Skeletal muscle satellite cell (primary cell): Measurements from ENCODE around the gene BTG2.

Source experiments
- H3K27me3 ChIP-seq: 2 replicates; pipeline ENCODE4 v1.7.0; 2013; ENCODE audit warnings: low read length; ENCODE audit not compliant: control insufficient read depth, insufficient read depth
- H3K36me3 ChIP-seq: 2 replicates; pipeline ENCODE4 v1.7.0; 2013; ENCODE audit warnings: mild to moderate bottlenecking, control low read depth, low read length; ENCODE audit not compliant: insufficient read depth
- H3K4me1 ChIP-seq: 2 replicates; pipeline ENCODE4 v1.7.0; 2013; ENCODE audit warnings: low read length; ENCODE audit not compliant: control insufficient read depth, insufficient read depth
- H3K4me2 ChIP-seq: 2 replicates; pipeline ENCODE4 v1.7.0; 2013; ENCODE audit warnings: mild to moderate bottlenecking, low read length
- H3K4me3 ChIP-seq: 2 replicates; pipeline ENCODE4 v1.7.0; 2013; ENCODE audit warnings: low read length
- H3K9ac ChIP-seq: 2 replicates; pipeline ENCODE4 v1.7.0; 2013; ENCODE audit warnings: mild to moderate bottlenecking, low read depth, low read length, moderate library complexity
- H3K9me3 ChIP-seq: replicated peaks from 2 replicates; pipeline ENCODE4 v1.7.0; 2013; ENCODE audit warnings: mild to moderate bottlenecking, control low read depth, low read length

Gene BTG2

DNA sequence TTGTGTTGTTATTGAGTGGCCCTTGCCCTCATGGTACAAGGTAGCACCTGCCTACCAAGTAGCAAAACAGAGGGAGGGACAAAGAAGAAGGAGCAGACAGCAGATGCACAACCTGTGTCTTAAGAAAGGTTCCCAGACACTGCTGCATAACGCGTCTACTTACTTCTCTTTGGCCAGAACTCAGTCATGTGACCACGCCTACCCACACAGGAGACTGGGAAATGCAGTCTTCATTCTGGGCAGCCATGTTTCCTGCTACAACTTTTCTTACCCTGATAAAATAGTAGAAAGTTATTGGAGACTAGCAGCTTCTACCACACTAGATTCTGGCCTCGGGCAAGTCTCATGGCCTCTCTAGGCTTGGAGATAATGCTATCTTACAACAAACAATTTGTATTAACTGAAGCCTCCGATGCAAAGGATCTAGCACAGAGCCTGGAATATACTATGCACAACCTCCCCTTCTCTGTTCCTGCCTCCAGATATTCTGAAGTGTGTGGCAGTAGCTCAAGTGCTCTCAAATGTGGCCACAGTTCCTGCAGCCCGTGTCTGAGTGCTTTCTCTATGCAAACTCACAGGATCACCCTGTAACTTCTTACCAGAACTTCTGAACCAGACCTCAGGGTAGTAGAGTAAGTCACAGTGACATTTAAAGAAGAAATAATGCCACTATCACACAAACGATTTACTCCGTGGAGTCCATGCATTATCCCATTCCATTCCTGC lies 34.1 kb upstream of the BTG2 start:
- Histone ChIP-seq H3K4me2 (no peak overlapping the region), H3K9ac (no peak overlapping the region), H3K36me3 (no peaks in the 10 kb centered on the region)

DNA sequence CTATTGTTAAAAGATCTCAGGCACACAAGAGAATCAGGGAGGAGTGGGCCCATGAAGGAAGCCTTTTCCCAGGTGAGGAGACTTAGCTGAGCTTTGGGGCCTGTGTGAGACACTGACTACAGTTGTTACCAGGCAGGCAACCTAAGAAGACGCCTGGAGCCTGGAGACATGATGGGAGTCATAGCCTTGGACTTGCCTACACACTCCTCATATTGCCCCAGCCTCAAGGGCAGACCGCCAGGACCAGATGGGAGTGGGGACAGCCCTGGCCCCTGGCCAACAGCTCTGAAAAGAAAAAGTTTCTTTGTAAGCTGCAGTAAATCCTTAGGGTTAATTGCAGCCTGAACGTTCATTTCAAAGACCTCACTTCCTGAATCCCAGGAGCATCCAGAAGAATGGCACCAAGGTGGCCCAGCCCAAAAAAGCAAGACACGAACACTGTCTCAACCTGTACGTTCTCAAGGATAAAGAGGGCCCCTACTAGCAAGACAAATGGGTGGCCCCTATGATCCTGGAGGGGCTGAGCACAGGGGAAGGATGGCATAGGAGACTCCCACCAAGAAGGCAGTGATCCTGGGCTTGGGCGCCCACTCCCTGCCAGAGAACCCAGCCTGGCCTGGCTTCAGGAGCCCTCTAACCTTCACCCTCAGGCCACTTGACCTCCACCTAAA lies 33.2 kb upstream of the BTG2 start:
- Histone ChIP-seq H3K4me1 (peaks cover 32% of the 10 kb centered on the region), H3K9ac (no peak overlapping the region), H3K4me3 (no peak overlapping the region), H3K4me2 (no peak overlapping the region), H3K9me3 (no peaks in the 10 kb centered on the region), H3K27me3 (peaks cover 5% of the 10 kb centered on the region), H3K36me3 (no peaks in the 10 kb centered on the region)

More for the DNA sequence above, 34.1 kb upstream of the BTG2 start:
- Histone ChIP-seq H3K4me1 (peaks cover 32% of the 10 kb centered on the region), H3K4me3 (no peak overlapping the region), H3K27me3 (peaks cover 5% of the 10 kb centered on the region), H3K9me3 (no peaks in the 10 kb centered on the region)

DNA sequence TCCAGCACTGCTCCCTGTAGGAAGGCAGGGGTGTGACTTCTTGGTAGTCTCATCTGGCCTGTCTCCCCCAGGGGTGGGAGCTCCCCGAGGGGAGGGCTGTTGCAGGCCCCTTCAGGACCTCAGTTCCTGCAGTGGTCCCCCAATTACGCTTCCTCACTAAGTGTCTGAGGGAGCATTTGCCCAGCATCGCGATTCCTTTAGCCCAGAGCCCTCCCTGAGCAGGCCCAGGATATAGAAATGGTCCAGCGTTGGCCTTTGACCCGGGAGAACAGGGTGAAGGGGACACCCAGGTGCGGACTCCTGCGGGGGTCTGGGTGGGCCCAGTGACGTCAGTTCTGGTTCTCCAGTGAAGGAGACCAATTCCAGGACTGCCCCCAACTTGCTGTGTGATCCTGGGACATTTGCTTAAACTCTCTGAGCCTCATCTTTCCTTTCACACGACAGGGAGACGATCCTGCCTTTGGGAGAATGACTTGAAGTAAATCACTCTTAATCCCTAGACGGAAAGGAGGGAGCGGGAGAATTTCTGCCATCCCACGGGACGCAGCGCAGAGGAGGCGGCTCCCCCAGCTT lies 32.6 kb upstream of the BTG2 start:
- Histone ChIP-seq H3K9me3 (no peaks in the 10 kb centered on the region), H3K9ac (no peak overlapping the region), H3K4me2 (peak overlapping the region; percentile 60), H3K4me3 (no peak overlapping the region), H3K36me3 (no peaks in the 10 kb centered on the region), H3K27me3 (peaks cover 5% of the 10 kb centered on the region), H3K4me1 (peaks cover 30% of the 10 kb centered on the region)

- peaks cover 34% of the 10 kb centered on the region for H3K4me1 ChIP-seq
- H3K4me2 ChIP-seq, result peak overlapping the region; percentile 60
- H3K36me3 ChIP-seq, result no peaks in the 10 kb centered on the region
- H3K27me3 ChIP-seq, result peaks cover 5% of the 10 kb centered on the region
- H3K4me3 ChIP-seq, result peak overlapping the region; percentile 29
- H3K9ac ChIP-seq, result peak overlapping the region; percentile 49
- no peaks in the 10 kb centered on the region for H3K9me3 ChIP-seq
Measured at GRCh38 chr1:203273206-203273868, 32.0 kb upstream of the BTG2 start.

DNA sequence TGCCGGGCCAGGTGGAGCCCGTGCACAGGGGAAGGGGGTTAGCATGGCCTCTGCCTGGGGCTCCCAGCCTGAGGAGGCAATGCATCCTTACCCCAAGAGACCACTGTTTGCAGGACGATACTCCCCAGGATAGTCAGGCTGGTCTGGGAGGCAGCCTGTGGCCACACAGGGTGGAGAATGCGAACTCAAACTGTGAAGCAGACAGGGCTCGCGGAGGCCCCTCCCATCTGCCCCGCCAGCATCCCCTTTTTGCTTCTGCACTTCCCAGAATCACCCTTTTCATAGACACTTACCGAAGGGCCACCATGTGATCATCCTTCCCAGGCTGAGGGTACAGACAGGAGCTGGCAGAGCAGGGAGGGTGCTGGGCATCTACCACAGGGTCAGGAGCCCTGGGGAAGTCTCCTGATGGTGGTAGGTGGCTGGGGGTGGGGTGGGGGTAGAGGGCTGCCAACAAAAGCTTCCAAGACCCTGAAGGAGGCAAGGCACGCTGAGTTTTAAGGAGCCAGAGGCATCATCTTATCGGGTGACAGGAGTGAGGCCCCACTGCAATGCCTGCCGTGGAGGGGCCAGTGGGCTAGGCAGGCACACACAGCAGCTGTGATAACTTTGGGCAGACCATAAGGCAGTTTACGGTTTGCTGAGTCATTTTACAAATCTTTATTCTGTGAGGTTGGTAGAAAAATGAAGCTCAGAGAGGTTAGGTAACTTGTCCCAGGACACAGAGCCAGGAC lies 31.3 kb upstream of the BTG2 start:
- peak overlapping the region; percentile 60 for H3K4me2 ChIP-seq
- H3K9ac ChIP-seq, result peak overlapping the region; percentile 58
- no peaks in the 10 kb centered on the region for H3K9me3 ChIP-seq
- peaks cover 5% of the 10 kb centered on the region for H3K27me3 ChIP-seq
- peaks cover 41% of the 10 kb centered on the region for H3K4me1 ChIP-seq
- H3K4me3 ChIP-seq, result peak overlapping the region; percentile 29
- H3K36me3 ChIP-seq, result no peaks in the 10 kb centered on the region

GRCh38 chr1:203274603-203275381 lies 30.5 kb upstream of the BTG2 start:
- Histone ChIP-seq H3K4me3 (no peak overlapping the region), H3K9ac (peak overlapping the region; percentile 58), H3K4me2 (peak overlapping the region; percentile 16), H3K4me1 (peaks cover 41% of the 10 kb centered on the region), H3K27me3 (peaks cover 5% of the 10 kb centered on the region), H3K36me3 (no peaks in the 10 kb centered on the region), H3K9me3 (no peaks in the 10 kb centered on the region)

GRCh38 chr1:203275656-203276272 lies 29.6 kb upstream of the BTG2 start:
- Histone ChIP-seq H3K36me3 (no peaks in the 10 kb centered on the region), H3K4me1 (peaks cover 41% of the 10 kb centered on the region)

GRCh38 chr1:203276408-203276807 lies 28.9 kb upstream of the BTG2 start:
- peaks cover 41% of the 10 kb centered on the region for H3K4me1 ChIP-seq

More at GRCh38 chr1:203275656-203276272, 29.6 kb upstream of the BTG2 start:
- no peak overlapping the region for H3K4me3 ChIP-seq
- H3K27me3 ChIP-seq, result peaks cover 2% of the 10 kb centered on the region
- H3K4me2 ChIP-seq, result no peak overlapping the region
- H3K9me3 ChIP-seq, result no peaks in the 10 kb centered on the region
- no peak overlapping the region for H3K9ac ChIP-seq

DNA sequence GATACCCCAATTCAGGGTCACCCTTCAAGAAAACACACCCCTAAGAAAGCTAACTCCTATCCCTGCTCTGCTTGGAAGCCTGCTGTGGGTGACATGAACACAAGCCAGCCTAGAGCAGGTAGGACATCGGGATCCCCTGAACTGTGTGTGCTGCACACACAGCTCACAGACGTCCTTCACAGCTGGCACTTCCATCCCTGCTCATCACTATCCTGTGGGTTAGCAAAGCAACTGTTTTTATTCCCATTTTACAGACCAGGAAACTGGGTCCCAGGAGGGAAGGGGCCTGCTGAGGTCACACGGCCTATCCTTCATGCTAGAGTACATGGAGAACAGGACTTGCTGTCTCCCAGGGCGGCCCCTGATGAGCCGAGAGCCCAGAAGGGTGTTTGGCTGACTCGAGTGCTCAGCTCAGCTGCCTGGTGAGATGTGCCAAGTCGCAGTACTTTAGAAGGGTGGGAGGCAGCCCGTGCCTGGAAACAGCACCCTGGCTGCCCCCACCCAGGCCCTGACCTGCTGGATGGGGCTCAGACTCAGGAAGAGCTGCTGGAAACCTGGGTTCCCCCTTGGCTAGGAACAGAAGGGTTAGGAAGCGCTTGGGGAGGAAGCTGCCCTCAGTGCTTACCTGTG lies 28.3 kb upstream of the BTG2 start:
- no peak overlapping the region for H3K4me3 ChIP-seq
- H3K27me3 ChIP-seq, result peaks cover 2% of the 10 kb centered on the region
- H3K9me3 ChIP-seq, result no peaks in the 10 kb centered on the region
- no peak overlapping the region for H3K4me2 ChIP-seq
- peaks cover 41% of the 10 kb centered on the region for H3K4me1 ChIP-seq
- no peak overlapping the region for H3K9ac ChIP-seq
- no peaks in the 10 kb centered on the region for H3K36me3 ChIP-seq

More at GRCh38 chr1:203276408-203276807, 28.9 kb upstream of the BTG2 start:
- no peaks in the 10 kb centered on the region for H3K36me3 ChIP-seq
- no peak overlapping the region for H3K4me3 ChIP-seq
- no peaks in the 10 kb centered on the region for H3K9me3 ChIP-seq
- H3K27me3 ChIP-seq, result no peaks in the 10 kb centered on the region
- no peak overlapping the region for H3K4me2 ChIP-seq
- no peak overlapping the region for H3K9ac ChIP-seq
